GM12878 (cell line): ENCODE data around the gene HLA-DQB1. TPM values are rescaled to one million over a fixed set of nuclear protein-coding genes. Genes with fewer than 3 reads are reported as not detected.

Source experiments
- ATAC-seq: fragments of 200-7000 bp; cut with Tn5 transposase; 3 replicates; pipeline ENCODE4 v1.9.1; 2020; ENCODE audit warnings: mild to moderate bottlenecking, moderate library complexity
- BruUV-seq: library from RNA; stranded (reverse); fragments of 400-500 nt; replicated peaks from 2 replicates; lab custom pipeline; 2021; lab: Mats Ljungman, UMichigan
- CTCF ChIA-PET: fragments of 300-600 bp; sonication (Branson Sonifier 250); formaldehyde crosslinking; extraction: SDS; loops from one replicate; lab custom pipeline; 2021; ENCODE audit warnings: inconsistent platforms; lab: Yijun Ruan, JAX
- POLR2A ChIA-PET: fragments of 350-600 bp; formaldehyde crosslinking; extraction: SDS; loops from one replicate; lab custom pipeline; 2021; ENCODE audit warnings: inconsistent platforms; lab: Charles Lee
- RAD21 ChIA-PET: fragments of 300-600 bp; sonication (Branson Sonifier 250); formaldehyde crosslinking; loops from one replicate; lab custom pipeline; 2023; ENCODE audit warnings: antibody characterized with exemption; ENCODE audit not compliant: unreplicated experiment; lab: Charles Lee
- SMC1A ChIA-PET: fragments of 300-600 bp; sonication (Branson Sonifier 250); formaldehyde crosslinking; loops from one replicate; lab custom pipeline; 2023; ENCODE audit not compliant: unreplicated experiment, uncharacterized antibody; lab: Charles Lee
- DNase-seq: peaks from one replicate; pipeline ENCODE4 v3.0.0-alpha.2; 2011; ENCODE audit warnings: low read depth, low spot score
- FAIRE-seq: peaks from 3 replicates; lab custom pipeline; 2011; peaks lifted over from hg19 to GRCh38; lab: Jason Lieb, UNC
- H2AFZ ChIP-seq: 2 replicates; pipeline ENCODE4 v1.6.0; 2011; ENCODE audit warnings: low read depth, low read length, control low read depth; ENCODE audit not compliant: control insufficient read depth
- H3K27ac ChIP-seq: 2 replicates; pipeline ENCODE4 v1.5.1; 2011; ENCODE audit warnings: control low read depth; ENCODE audit not compliant: control insufficient read depth, insufficient read depth
- H3K27me3 ChIP-seq, 2 experiments: replicated peaks in 1 of 2; 2 replicates each; pipeline versions ENCODE4 v1.6.0 to v1.6.1; 2011; ENCODE audit warnings: low read length in 1 of 2; ENCODE audit not compliant: control insufficient read depth in 2 of 2, insufficient read depth in 2 of 2
- H3K36me3 ChIP-seq, 2 experiments: 2 replicates each; pipeline ENCODE4 v1.5.1; 2011; ENCODE audit warnings: low read length in 1 of 2; ENCODE audit not compliant: control insufficient read depth in 2 of 2, insufficient read depth in 2 of 2
- H3K4me1 ChIP-seq: 2 replicates; pipeline ENCODE4 v1.6.1; 2011; ENCODE audit warnings: mild to moderate bottlenecking, low read length, moderate library complexity, mixed read lengths; ENCODE audit not compliant: control insufficient read depth, insufficient read depth
- H3K4me2 ChIP-seq: 2 replicates; pipeline ENCODE4 v1.6.0; 2011; ENCODE audit warnings: control low read depth; ENCODE audit not compliant: control insufficient read depth, insufficient read depth
- H3K4me3 ChIP-seq: fragments of 200-600 bp; sonication (generic); 2 replicates; pipeline ENCODE4 v1.5.1; 2016
- H3K79me2 ChIP-seq: 2 replicates; pipeline ENCODE4 v1.6.0; 2011; ENCODE audit warnings: low read length; ENCODE audit not compliant: control insufficient read depth, insufficient read depth
- H3K9ac ChIP-seq: 2 replicates; pipeline ENCODE4 v1.8.0; 2011; ENCODE audit warnings: low read length, control low read depth, mixed read lengths; ENCODE audit not compliant: control insufficient read depth, insufficient read depth
- H3K9me3 ChIP-seq: replicated peaks from 3 replicates; pipeline ENCODE4 v1.5.1; 2011; ENCODE audit warnings: mild to moderate bottlenecking, low read length; ENCODE audit not compliant: control insufficient read depth, insufficient read depth
- H4K20me1 ChIP-seq: 2 replicates; pipeline ENCODE4 v1.6.0; 2011; ENCODE audit not compliant: control insufficient read depth, insufficient read depth
- EED ChIP-seq: sonication (generic); IDR thresholded peaks from 2 replicates; pipeline ENCODE4 v1.6.1; 2016; ENCODE audit warnings: antibody characterized with exemption, low read depth
- GATAD2B ChIP-seq: fragments of 450-650 bp; conservative IDR thresholded peaks from 2 replicates; pipeline ENCODE4 v1.6.1; 2017; ENCODE audit warnings: low read depth, mild to moderate bottlenecking, moderate library complexity
- POLR2A ChIP-seq: IDR thresholded peaks from 2 replicates; pipeline ENCODE4 v1.6.1; 2011; ENCODE audit warnings: low read depth, mild to moderate bottlenecking, low read length
- POLR2AphosphoS5 ChIP-seq: IDR thresholded peaks from 2 replicates; pipeline ENCODE4 v1.6.1; 2011; ENCODE audit warnings: mild to moderate bottlenecking, low read length, inconsistent platforms
- TBL1XR1 ChIP-seq: IDR thresholded peaks from 2 replicates; pipeline ENCODE4 v1.6.1; 2012; ENCODE audit warnings: low read depth, low read length, improper control_type of control experiment
- WGBS: methylation state at CpG from one replicate; pipeline ENCODE4 v1.1.6; 2016; ENCODE audit warnings: low lambda C conversion rate; ENCODE audit not compliant: insufficient replicate concordance, insufficient coverage; ENCODE audit errors: missing lambda C conversion rate; 5-methylcytosine and 5-hydroxymethylcytosine counted together
- in situ Hi-C: fragments of 300-500 bp; cut with MboI; formaldehyde crosslinking; loops from 9 replicates; pipeline ENCODE4 v1.14.3; 2018; ENCODE audit warnings: mixed read lengths
- intact Hi-C: fragments of 100-400 bp; cut with micrococcal nuclease; formaldehyde crosslinking; loops from one replicate; pipeline ENCODE4 v1.14.2; 2022; ENCODE audit not compliant: unreplicated experiment
- polyA plus RNA-seq, 11 experiments: library from polyadenylated mRNA; depleted of rRNA in 4 of 11; unstranded in 6 of 11; stranded (reverse) in 5 of 11; fragments of >200 nt; fragmentation: Nextera tagmentation in 4 of 11; fragmentation: Illumina TruSeq in 1 of 11; extraction: Ambion mirVana in 4 of 11; extraction: Trizol in 1 of 11; gene quantifications; 1 replicate in 1 of 11; 2 replicates in 10 of 11; pipeline versions ENCODE4 v1.2.1 to v1.2.3, GENCODE V29; 2011 to 2016; ENCODE audit warnings: inconsistent platforms in 2 of 11, missing spikeins in 2 of 11, low read depth in 1 of 11
- total RNA-seq, 4 experiments: library from RNA; depleted of rRNA in 3 of 4; stranded (reverse); fragments of >200 nt in 3 of 4; fragmentation: Illumina TruSeq in 1 of 4; extraction: Trizol in 1 of 4; gene quantifications; 2 replicates each; pipeline versions ENCODE4 v1.2.1 to v1.2.3, GENCODE V29; 2013 to 2021
- TF ChIP-seq, protein P1 (sequence below): fragments of 450-650 bp; IDR thresholded peaks from 2 replicates; pipeline ENCODE4 v1.6.1; 2016; ENCODE audit warnings: mild to moderate bottlenecking
- TF ChIP-seq, protein P2 (sequence below): fragments of 450-650 bp; IDR thresholded peaks from 2 replicates; pipeline ENCODE4 v1.6.1; 2017; ENCODE audit warnings: borderline replicate concordance
- TF ChIP-seq, protein P3 (sequence below): IDR thresholded peaks from 2 replicates; pipeline ENCODE4 v1.6.1; 2011; ENCODE audit warnings: low read depth, low read length, improper control_type of control experiment, borderline replicate concordance
- TF ChIP-seq, protein P4 (sequence below): IDR thresholded peaks from 2 replicates; pipeline ENCODE4 v1.6.1; 2011; ENCODE audit warnings: low read depth, mild to moderate bottlenecking, low read length, moderate library complexity, borderline replicate concordance; ENCODE audit errors: extremely low read depth

HLA-DQB1 gene
- total and polyA plus RNA-seq, 10 of the 15 experiments (the other 5 are each of a cell fraction or from before 2014, with no cell fraction given), result 38.1 to 403 (median 91.4) TPM

DNA sequence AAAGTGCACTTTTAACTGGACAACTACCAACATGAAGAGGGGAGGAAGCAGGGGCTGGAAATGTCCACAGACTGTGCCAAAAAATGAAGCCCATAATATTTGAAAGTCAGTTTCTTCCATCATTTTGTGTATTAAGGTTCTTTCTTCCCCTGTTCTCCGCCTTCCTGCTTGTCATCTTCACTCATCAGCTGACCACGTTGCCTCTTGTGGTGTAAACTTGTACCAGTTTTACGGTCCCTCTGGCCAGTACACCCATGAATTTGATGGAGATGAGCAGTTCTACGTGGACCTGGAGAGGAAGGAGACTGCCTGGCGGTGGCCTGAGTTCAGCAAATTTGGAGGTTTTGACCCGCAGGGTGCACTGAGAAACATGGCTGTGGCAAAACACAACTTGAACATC, 25.3 kb downstream of the HLA-DQB1 start:
- Histone ChIP-seq H3K4me1 (peaks cover 4% of the 10 kb centered on the region), H3K27me3 (no peaks in the 10 kb centered on the region), H3K27ac (no peak overlapping the region), H3K4me3 (no peak overlapping the region), H4K20me1 (no peaks in the 10 kb centered on the region), H3K9ac (no peak overlapping the region), H3K9me3 (no peaks in the 10 kb centered on the region), H3K36me3 (no peaks in the 10 kb centered on the region; a peak in 3 of 4 replicates), H2AFZ (no peak overlapping the region), H3K79me2 (peaks cover 56% of the 10 kb centered on the region), H3K4me2 (peak overlapping the region; percentile 4)
- DNase-seq (no peak), ATAC-seq (no peak), FAIRE-seq (no peak)
- no TSS peak for BruUV-seq
- ChIA-PET SMC1A (interaction anchor here (0.9 to 11.4 kb wide), 5 partner anchors 9 to 199 kb away, joined by 3 to 124 read pairs (median 4); no protein-coding TSS in a partner anchor), POLR2A (interaction anchor here (7.7 to 10.8 kb wide), 2 partner anchors 24 to 53 kb away, joined by 77 to 168 read pairs; partner anchors contain the start of genes HLA-DQB1 and HLA-DRB1), RAD21 (interaction anchor here (0.6 to 3.4 kb wide), 2 partner anchors 32 to 54 kb away, joined by 3 to 12 read pairs; no protein-coding TSS in a partner anchor), CTCF (no interaction called here)
- WGBS, result 62% methylated on average over 6 of the region's 6 CpGs
- intact Hi-C loops (no loop called here), in situ Hi-C loops (no loop called here)
- TF ChIP-seq POLR2AphosphoS5, result peak; percentile 84
- TF ChIP-seq POLR2A, result 0 out of 2 replicates have a peak, but pooled peaks have one; percentile 19
- no peak for TF ChIP-seq TBL1XR1

DNA sequence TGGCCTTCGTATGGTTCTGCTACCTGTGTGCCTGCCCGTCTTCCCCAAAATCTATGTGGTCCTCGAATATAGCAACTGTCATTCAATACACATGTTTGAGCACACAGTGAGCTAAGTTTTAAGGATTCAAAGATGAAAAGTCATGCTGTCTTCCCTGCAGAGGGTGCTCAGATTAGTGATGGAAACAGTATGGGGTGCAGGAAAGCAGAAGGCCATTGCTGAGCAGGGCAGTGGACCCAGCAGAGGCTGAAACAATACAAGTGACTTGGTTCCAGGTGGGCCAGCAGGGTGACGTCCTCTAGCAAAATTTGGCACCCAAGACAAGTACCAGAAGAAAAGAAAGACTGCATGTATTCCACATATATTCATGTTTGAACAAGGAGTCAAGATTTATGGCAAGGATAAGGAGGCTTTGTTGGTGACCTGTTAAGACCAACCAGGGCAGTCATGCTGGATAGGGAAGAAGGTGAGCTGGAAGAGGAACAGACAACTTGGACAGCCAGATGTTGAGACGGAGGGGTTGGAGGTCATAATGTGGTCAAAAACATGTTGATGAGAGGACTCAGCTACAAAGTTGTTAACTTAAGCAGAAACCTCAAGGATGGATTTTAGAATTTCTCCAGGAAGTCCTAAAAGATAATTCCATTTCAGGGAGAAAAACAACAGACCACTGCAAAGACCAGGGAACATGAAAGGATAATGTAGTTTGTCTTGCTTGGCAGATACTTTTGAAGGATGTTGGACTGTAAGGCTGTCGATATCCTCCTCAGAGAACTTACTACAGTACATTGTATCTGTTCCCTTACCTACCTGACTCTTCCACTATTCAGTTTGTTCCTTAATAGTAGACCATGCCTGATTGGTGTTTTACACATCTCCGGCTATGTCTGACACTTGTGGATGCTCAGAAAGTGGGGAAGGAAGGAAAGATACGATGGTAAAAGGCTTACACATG, 26.7 kb downstream of the HLA-DQB1 start:
- Histone ChIP-seq H2AFZ (no peak overlapping the region), H4K20me1 (no peaks in the 10 kb centered on the region), H3K27me3 (no peaks in the 10 kb centered on the region), H3K27ac (peak overlapping the region; percentile 54), H3K4me2 (peak overlapping the region; percentile 81), H3K4me1 (peaks cover 8% of the 10 kb centered on the region), H3K36me3 (no peaks in the 10 kb centered on the region; a peak in 3 of 4 replicates), H3K9ac (peak overlapping the region; percentile 51), H3K9me3 (no peaks in the 10 kb centered on the region), H3K79me2 (peaks cover 57% of the 10 kb centered on the region), H3K4me3 (peak overlapping the region; percentile 70)
- ChIA-PET SMC1A (interaction anchor here (1.0 to 11.4 kb wide), 4 partner anchors 13 to 56 kb away, joined by 3 to 124 read pairs (median 5); no protein-coding TSS in a partner anchor), POLR2A (interaction anchor here (2.8 to 10.8 kb wide), 5 partner anchors 12 to 52 kb away, joined by 16 to 168 read pairs (median 77); partner anchors contain the start of genes HLA-DQB1 and HLA-DRB1), CTCF (interaction anchor here (0.8 to 1.0 kb wide), 2 partner anchors 16 to 207 kb away, joined by 3 read pairs; no protein-coding TSS in a partner anchor), RAD21 (interaction anchor here (1.2 to 9.3 kb wide), 4 partner anchors 17 to 52 kb away, joined by 3 to 102 read pairs (median 9); partner anchors contain the start of gene HLA-DQB1)
- BruUV-seq, result no TSS peak
- DNase-seq (no peak), ATAC-seq (no peak), FAIRE-seq (no peak)
- in situ Hi-C loops (loop anchor here (5.0 kb wide), 1 partner anchor 103 kb away; the partner anchor contains the start of gene HLA-DQA2), intact Hi-C loops (loop anchor here (5.0 kb wide), 3 partner anchors 37 to 202 kb away; partner anchors contain the start of genes HLA-DRA and HLA-DRB1)
- WGBS, result 1% methylated on average over 8 of the region's 8 CpGs
- TF ChIP-seq, protein P1, sequence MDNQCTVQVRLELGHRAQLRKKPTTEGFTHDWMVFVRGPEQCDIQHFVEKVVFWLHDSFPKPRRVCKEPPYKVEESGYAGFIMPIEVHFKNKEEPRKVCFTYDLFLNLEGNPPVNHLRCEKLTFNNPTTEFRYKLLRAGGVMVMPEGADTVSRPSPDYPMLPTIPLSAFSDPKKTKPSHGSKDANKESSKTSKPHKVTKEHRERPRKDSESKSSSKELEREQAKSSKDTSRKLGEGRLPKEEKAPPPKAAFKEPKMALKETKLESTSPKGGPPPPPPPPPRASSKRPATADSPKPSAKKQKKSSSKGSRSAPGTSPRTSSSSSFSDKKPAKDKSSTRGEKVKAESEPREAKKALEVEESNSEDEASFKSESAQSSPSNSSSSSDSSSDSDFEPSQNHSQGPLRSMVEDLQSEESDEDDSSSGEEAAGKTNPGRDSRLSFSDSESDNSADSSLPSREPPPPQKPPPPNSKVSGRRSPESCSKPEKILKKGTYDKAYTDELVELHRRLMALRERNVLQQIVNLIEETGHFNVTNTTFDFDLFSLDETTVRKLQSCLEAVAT, result peak; percentile 45; the same call in 1 of the 2 replicates
- no peak for TF ChIP-seq GATAD2B
- peak; percentile 73 for TF ChIP-seq POLR2A
- TF ChIP-seq, protein P2, sequence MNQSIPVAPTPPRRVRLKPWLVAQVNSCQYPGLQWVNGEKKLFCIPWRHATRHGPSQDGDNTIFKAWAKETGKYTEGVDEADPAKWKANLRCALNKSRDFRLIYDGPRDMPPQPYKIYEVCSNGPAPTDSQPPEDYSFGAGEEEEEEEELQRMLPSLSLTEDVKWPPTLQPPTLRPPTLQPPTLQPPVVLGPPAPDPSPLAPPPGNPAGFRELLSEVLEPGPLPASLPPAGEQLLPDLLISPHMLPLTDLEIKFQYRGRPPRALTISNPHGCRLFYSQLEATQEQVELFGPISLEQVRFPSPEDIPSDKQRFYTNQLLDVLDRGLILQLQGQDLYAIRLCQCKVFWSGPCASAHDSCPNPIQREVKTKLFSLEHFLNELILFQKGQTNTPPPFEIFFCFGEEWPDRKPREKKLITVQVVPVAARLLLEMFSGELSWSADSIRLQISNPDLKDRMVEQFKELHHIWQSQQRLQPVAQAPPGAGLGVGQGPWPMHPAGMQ, result no peak
- TF ChIP-seq, protein P3, sequence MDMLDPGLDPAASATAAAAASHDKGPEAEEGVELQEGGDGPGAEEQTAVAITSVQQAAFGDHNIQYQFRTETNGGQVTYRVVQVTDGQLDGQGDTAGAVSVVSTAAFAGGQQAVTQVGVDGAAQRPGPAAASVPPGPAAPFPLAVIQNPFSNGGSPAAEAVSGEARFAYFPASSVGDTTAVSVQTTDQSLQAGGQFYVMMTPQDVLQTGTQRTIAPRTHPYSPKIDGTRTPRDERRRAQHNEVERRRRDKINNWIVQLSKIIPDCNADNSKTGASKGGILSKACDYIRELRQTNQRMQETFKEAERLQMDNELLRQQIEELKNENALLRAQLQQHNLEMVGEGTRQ, result no peak
- TF ChIP-seq, protein P4, sequence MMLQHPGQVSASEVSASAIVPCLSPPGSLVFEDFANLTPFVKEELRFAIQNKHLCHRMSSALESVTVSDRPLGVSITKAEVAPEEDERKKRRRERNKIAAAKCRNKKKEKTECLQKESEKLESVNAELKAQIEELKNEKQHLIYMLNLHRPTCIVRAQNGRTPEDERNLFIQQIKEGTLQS, result no peak
- no peak for TF ChIP-seq EED
